Measurements from ENCODE around the gene CASK.

The CASK gene

DNA sequence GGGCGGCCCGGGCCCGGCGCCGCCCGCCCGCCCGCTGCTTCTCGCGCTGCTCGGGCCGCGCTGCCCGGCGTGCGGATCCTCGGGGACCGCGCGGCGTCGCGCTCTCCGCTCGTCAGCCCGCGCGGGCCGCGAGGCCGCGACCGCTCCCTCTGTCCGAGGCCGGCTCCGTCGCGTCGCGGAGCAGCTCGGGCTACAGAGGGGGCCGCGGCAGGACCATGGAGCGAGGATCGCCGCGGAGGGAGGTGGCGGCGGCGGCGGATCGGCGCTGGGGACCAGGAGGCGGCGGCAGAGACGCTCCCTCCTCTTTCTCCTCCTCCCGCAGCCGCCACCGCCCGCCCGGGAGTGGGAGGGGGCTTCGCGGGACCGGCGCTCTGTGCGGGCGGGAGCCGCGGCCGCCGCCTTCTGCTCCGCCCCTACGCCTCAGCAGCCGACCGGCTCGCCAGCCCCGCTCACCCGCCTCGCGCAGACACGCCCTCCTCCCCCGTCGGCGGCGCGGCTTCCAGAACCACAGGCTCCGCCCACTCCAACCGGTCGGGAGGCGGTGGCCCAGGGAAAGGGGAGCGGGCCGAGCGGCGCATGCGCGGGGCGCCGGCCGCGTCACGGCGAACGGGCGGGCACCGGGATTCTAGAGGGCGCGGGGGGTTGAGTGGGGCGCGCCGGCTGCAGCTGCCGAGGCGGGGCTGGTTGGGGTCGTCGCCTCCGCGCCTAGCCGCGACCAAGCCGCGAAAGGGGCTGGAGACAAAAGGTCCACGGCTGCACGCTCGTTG, at the start of gene CASK:
Gene CASK, minus strand, starts transcription at position 344 of the 767 bp plus-strand sequence. CDS start 566 bp downstream, outside the sequence.
- peak; percentile 86 for DNase-seq

DNA sequence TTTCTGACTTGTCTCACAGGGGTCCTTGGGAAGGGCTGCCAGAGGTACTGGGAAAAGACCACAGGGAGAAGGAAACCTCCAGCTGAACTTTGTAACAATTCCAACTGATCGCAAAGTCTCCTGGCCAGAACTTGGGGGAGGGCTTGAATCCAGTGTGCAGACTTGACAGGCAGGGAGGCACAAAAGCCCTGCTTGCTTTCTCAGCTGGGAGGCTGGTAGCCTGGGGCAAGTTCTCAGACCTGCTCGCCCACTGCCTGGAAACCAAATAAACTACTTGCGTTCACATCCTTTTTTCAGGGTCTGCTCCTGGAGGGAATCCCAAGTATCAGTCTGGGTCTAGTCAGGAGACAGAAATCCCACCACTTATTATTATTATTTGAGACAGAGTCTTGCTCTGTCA, 48.0 kb upstream of the CASK start:
- no peak for DNase-seq

- DNase-seq = no peak
These were observed 47.1 kb upstream of the CASK start for GRCh38 chrX:41970419-41970818.

GRCh38 chrX:41963348-41963747, 40.0 kb upstream of the CASK start:
- DNase-seq = no peak

GRCh38 chrX:41960142-41960541, 36.8 kb upstream of the CASK start:
- no peak for DNase-seq

- DNase-seq = no peak
These were observed 35.5 kb upstream of the CASK start for GRCh38 chrX:41958861-41959260.

GRCh38 chrX:41956027-41956426, 32.7 kb upstream of the CASK start:
- DNase-seq = no peak

- DNase-seq = no peak
These were observed 28.7 kb upstream of the CASK start for GRCh38 chrX:41952102-41952501.

- DNase-seq = no peak
These were observed 23.7 kb upstream of the CASK start for GRCh38 chrX:41946989-41947612.

- DNase-seq = no peak
These were observed 22.9 kb upstream of the CASK start for GRCh38 chrX:41946235-41946634.

GRCh38 chrX:41935832-41936231, 12.5 kb upstream of the CASK start:
- DNase-seq = no peak

- no peak for DNase-seq
These were observed 10.2 kb upstream of the CASK start for GRCh38 chrX:41933546-41933945.

- DNase-seq = no peak
These were observed 9.5 kb upstream of the CASK start for GRCh38 chrX:41932885-41933284.

DNA sequence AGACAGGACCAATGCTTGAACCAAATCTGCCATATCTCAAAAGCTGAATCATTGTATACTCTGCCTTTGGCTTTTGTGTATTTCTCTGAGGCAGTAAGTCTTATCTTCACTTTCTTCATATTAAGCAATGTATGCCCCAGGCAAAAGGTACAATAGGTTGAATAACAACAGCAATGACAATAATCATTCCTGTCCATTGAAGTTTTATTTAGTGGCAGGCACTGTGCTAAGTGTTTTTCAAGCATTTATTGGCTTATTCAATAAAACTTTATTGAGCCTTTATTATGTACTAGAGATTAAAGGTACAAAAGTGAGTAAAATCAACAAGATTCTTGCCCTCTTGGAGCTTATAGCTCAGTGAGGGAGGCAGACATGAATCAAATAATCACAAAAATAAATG, 8.2 kb upstream of the CASK start:
- no peak for DNase-seq

GRCh38 chrX:41923978-41924683, 777 bp upstream of the CASK start:
- no peak for DNase-seq

GRCh38 chrX:41922431-41923151, 763 bp downstream of the CASK start:
- DNase-seq = peak; percentile 36

- no peak for DNase-seq
These were observed 1.6 kb downstream of the CASK start for GRCh38 chrX:41921492-41922430.

- DNase-seq = no peak
These were observed 3.5 kb downstream of the CASK start for GRCh38 chrX:41919870-41920269.

DNA sequence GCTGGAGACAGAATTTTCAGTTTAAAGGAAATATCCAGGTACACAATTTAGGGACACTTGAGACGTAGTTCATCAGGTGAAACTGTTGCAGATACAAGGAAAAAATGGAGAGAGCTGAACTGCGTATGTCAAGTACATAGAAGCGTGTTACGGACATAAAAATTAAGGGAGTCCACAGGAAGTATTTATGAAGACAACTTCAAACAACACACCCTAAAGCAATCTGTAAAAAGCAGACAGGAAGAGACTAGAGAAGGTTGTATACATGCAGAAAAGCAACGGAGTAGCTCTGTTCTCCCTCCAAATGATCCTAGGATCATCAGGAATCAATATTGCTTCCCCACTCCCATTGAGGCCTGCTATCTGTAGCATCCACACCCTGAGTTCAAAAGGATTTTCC, 5.8 kb downstream of the CASK start:
- no peak for DNase-seq

- no peak for DNase-seq
These were observed 9.9 kb downstream of the CASK start for GRCh38 chrX:41913476-41913875.

DNA sequence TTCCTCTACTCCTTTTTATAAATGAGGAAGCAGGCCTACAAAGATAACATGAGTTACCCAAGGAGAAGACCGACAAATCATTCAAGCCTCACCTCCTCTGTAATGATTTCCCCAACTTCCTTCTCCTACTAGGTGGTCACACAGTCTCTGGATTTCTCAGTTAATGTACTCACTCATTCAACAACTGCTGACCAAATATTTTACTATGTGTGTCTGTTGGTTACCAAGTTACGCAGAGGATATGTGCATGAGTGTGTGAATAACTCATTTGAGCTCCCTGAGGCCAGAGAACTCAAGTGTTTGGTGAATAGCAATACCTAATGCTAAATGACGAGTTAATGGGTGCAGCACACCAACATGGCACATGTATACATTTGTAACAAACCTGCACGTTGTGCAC, 10.4 kb downstream of the CASK start:
- DNase-seq = no peak

DNA sequence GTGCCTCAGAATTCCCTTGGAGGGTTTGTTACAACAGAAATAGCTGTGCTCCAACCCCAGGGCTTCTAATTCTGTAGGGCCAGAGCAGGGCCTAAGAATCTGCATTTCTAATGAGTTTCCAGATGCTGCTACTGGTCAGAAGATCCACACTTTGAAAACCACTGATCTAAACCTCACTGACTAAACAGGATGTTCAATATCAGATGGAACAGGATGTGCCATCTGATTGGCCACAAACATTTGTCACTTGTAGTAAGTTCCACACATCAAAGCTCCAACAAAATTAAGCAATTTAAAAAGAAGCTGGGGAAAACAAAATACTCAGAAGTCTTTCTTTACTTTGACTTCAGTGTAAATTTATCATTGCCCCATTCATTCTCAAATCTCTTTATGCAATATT, 14.3 kb downstream of the CASK start:
- no peak for DNase-seq

Measured in activated CD4-positive, CD25-positive, alpha-beta regulatory T cell treated with anti-CD3 and anti-CD28 coated beads, Interleukin-2, amount 50 U/mL, for 72 hours (primary cell).